ENCODE results near the gene SLC9A3. TPM values are rescaled to one million over a fixed set of nuclear protein-coding genes. Genes with fewer than 3 reads are reported as not detected.

SLC9A3 gene
- total RNA-seq, 2 experiments from 2014 or later: 1.2 to 1.6 TPM

DNA sequence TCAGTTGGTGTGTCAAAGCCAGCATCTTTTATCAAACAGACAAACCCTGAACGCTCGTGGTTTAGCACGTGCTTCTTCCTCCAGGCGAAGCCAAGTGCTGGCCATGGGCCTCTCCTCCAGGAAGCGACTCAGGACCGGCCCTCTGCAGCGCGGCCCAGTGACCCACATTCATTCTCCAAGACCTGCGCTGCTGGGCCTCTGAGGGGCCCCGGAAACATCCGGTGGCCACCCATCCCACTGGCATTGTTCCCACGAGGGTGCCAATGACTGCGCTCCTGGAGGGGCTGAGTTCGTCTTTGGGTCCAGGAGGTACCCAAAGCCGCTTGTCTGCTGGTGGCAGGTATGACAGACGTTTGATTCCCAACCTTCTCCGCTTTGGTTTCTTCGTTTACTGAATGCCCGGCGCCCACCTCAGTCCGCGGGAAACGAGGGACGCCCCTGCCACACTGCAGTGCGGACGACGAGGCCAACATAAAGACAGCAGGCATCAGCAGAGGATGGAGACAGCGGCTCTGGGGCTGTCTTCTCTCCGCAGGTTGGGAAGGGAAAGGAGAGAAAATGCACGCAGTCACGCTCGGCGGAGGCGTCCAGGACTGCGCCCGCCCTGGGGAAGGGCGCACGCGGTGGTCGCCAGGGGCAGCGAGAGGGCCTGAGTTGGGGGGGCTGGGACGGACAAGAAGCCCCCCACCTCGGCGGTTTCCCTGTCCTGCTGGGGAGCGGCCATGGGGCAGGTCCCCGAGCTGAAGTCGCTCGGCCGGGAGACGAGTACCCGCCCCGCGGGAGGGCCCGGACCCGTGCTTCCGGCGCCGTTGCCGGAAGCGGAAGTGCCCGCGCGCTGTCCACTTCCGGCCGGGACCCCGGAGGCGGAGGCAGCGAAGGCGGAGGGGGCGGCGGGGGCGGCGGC lies 81.7 kb downstream of the SLC9A3 start, which contains the start of gene EXOC3:
EXOC3 (plus strand) TSS at position 842 of the 904 bp plus-strand sequence. CDS start 3,030 bp downstream, outside the sequence.
- ChIA-PET POLR2A (interaction anchor here (0.6 to 1.4 kb wide), 8 partner anchors 23 to 121 kb away, joined by 3 to 6 read pairs (median 3); partner anchors contain the start of gene AHRR), CTCF (interaction anchor here (0.9 kb wide), 1 partner anchor 11 kb away, joined by 3 read pairs; no protein-coding TSS in a partner anchor)
- peaks cover 25% of the 10 kb centered on the region for H3K36me3 Mint-ChIP-seq (ENCODE audit: low read depth)
- no peaks in the 10 kb centered on the region for H3K27me3 Mint-ChIP-seq
- H3K9me3 Mint-ChIP-seq: no peaks in the 10 kb centered on the region
- DNase-seq: peak; percentile 80
- peaks cover 33% of the 10 kb centered on the region for H3K4me1 Mint-ChIP-seq
- H3K4me3 Mint-ChIP-seq: peak within 1 kb of the TSS; percentile 97
- H3K27ac Mint-ChIP-seq: peak within 1 kb of the TSS; percentile 89

GRCh38 chr5:441996-442334 lies 82.3 kb downstream of the SLC9A3 start:
- Mint-ChIP-seq H3K27ac (peak overlapping the region; percentile 29), H3K4me3 (peak overlapping the region; percentile 97), H3K9me3 (no peaks in the 10 kb centered on the region), H3K27me3 (no peaks in the 10 kb centered on the region), H3K36me3 (ENCODE audit: low read depth) (peaks cover 19% of the 10 kb centered on the region), H3K4me1 (peaks cover 32% of the 10 kb centered on the region)
- no peak for DNase-seq
- POLR2A ChIA-PET: interaction anchor here (0.8 to 1.0 kb wide), 3 partner anchors 11 to 121 kb away, joined by 3 to 6 read pairs (median 4); partner anchors contain the start of gene AHRR
- CTCF ChIA-PET: interaction anchor here (0.9 kb wide), 1 partner anchor 10 kb away, joined by 3 read pairs; no protein-coding TSS in a partner anchor

GRCh38 chr5:440401-441201 lies 83.6 kb downstream of the SLC9A3 start:
- peaks cover 12% of the 10 kb centered on the region for H3K36me3 Mint-ChIP-seq (ENCODE audit: low read depth)
- peaks cover 26% of the 10 kb centered on the region for H3K4me1 Mint-ChIP-seq
- no peak for DNase-seq
- ChIA-PET POLR2A (interaction anchor here (0.8 to 1.0 kb wide), 2 partner anchors 57 to 221 kb away, joined by 3 read pairs; no protein-coding TSS in a partner anchor), CTCF (no interaction called here)
- H3K27ac Mint-ChIP-seq: no peak overlapping the region
- H3K27me3 Mint-ChIP-seq: no peaks in the 10 kb centered on the region
- no peak overlapping the region for H3K4me3 Mint-ChIP-seq
- H3K9me3 Mint-ChIP-seq: no peaks in the 10 kb centered on the region

DNA sequence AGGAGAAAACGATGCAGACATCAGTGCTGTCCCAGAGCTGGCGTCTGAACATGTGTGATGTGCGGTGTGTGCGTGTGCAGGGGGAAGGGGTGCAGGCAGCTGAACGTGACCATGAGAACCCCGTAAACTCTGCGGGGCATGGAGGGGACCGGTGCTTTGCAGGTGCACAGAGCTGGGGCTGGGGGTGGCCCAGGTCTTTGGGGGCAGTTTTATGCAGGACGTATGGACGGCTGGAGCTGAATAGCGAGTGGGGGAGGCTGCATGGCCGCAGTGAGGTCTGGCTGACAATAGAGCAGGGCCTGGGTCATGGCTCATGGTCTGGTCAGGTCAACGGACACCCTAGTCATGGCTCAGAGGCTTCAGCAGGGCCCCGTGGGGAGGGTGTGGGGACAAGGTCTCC lies 84.6 kb downstream of the SLC9A3 start:
- no peak overlapping the region for H3K27ac Mint-ChIP-seq
- DNase-seq: no peak
- H3K4me1 Mint-ChIP-seq: peaks cover 21% of the 10 kb centered on the region
- no peaks in the 10 kb centered on the region for H3K9me3 Mint-ChIP-seq
- H3K27me3 Mint-ChIP-seq: no peaks in the 10 kb centered on the region
- POLR2A ChIA-PET: interaction anchor here (0.8 kb wide), 1 partner anchor 220 kb away, joined by 3 read pairs; no protein-coding TSS in a partner anchor
- no peak overlapping the region for H3K4me3 Mint-ChIP-seq
- CTCF ChIA-PET: interaction anchor here (1.5 kb wide), 1 partner anchor 123 kb away, joined by 3 read pairs; no protein-coding TSS in a partner anchor
- H3K36me3 Mint-ChIP-seq (ENCODE audit: low read depth): peaks cover 8% of the 10 kb centered on the region

GRCh38 chr5:439181-439580 lies 85.1 kb downstream of the SLC9A3 start:
- no peak for DNase-seq
- Mint-ChIP-seq H3K27ac (no peak overlapping the region), H3K4me1 (peaks cover 17% of the 10 kb centered on the region), H3K4me3 (no peak overlapping the region), H3K36me3 (ENCODE audit: low read depth) (peaks cover 4% of the 10 kb centered on the region), H3K27me3 (no peaks in the 10 kb centered on the region), H3K9me3 (no peaks in the 10 kb centered on the region)
- ChIA-PET POLR2A (no interaction called here), CTCF (interaction anchor here (1.5 kb wide), 1 partner anchor 122 kb away, joined by 3 read pairs; no protein-coding TSS in a partner anchor)

DNA sequence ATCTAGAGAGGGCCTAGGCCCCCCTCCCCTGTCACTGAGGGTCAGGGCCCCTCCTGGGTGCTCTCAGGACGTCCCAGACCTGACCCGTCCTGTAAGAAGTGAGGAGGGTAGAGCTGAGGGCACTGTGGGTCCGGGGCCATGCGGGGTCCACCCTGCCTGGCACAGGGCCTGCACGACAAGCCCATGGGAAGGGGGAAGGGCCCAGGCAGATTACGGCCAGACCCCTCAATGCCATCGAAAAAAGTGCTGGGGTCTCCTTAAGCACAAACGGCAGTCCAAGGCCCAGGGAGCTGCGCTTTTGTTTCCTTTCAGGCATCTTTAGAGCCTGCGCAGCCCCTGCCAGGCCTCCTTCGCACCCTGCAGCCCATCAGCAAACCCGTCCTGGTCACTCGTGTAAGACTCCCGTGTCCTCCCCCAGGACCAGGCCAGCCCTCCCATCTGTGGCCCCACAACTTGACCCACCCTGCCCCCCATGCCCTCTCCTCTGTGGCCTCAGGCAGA lies 85.7 kb downstream of the SLC9A3 start:
- peaks cover 4% of the 10 kb centered on the region for H3K36me3 Mint-ChIP-seq (ENCODE audit: low read depth)
- CTCF ChIA-PET: interaction anchor here (0.7 to 1.5 kb wide), 2 partner anchors 9 to 122 kb away, joined by 3 read pairs; no protein-coding TSS in a partner anchor
- DNase-seq: no peak
- no peak overlapping the region for H3K4me3 Mint-ChIP-seq
- no peaks in the 10 kb centered on the region for H3K9me3 Mint-ChIP-seq
- H3K27ac Mint-ChIP-seq: no peak overlapping the region
- POLR2A ChIA-PET: no interaction called here
- H3K4me1 Mint-ChIP-seq: peaks cover 13% of the 10 kb centered on the region
- H3K27me3 Mint-ChIP-seq: no peaks in the 10 kb centered on the region

DNA sequence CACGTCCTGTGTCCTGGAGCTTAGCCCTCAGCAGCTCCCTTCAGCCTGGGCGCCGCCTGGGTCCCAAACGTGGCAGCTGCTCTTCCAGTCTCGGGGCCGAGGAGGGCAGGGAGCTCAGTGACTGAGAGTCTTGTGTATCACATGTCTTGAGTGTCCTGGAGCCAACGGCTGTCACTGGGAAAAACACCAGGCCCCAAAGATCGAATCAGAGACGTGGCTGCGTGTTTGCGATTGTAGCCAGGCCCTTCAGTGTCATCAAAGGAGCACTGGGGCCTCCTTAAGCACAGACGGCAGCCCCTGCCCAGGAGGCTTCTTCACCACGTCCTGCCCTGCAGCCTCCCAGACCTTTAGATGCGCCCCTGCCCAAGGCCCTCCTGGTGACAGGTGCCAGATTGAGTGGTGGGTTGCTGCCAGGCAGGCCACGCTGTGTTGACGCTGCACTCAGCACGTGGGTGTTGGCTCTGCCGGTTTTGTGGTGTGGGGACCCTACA lies 86.9 kb downstream of the SLC9A3 start:
- no peak for DNase-seq

GRCh38 chr5:436641-436975 lies 87.6 kb downstream of the SLC9A3 start:
- Mint-ChIP-seq H3K9me3 (no peaks in the 10 kb centered on the region), H3K4me1 (peaks cover under 1% of the 10 kb centered on the region), H3K36me3 (ENCODE audit: low read depth) (no peaks in the 10 kb centered on the region), H3K27me3 (no peaks in the 10 kb centered on the region), H3K27ac (no peak overlapping the region), H3K4me3 (no peak overlapping the region)
- DNase-seq: no peak
- POLR2A ChIA-PET: no interaction called here
- CTCF ChIA-PET: interaction anchor here (0.6 kb wide), 1 partner anchor 268 kb away, joined by 4 read pairs; no protein-coding TSS in a partner anchor

More for the DNA sequence above, 86.9 kb downstream of the SLC9A3 start:
- Mint-ChIP-seq H3K36me3 (ENCODE audit: low read depth) (peaks cover under 1% of the 10 kb centered on the region), H3K4me1 (peaks cover 8% of the 10 kb centered on the region), H3K27ac (no peak overlapping the region), H3K4me3 (no peak overlapping the region), H3K27me3 (no peaks in the 10 kb centered on the region), H3K9me3 (no peaks in the 10 kb centered on the region)
- POLR2A ChIA-PET: no interaction called here
- CTCF ChIA-PET: no interaction called here

DNA sequence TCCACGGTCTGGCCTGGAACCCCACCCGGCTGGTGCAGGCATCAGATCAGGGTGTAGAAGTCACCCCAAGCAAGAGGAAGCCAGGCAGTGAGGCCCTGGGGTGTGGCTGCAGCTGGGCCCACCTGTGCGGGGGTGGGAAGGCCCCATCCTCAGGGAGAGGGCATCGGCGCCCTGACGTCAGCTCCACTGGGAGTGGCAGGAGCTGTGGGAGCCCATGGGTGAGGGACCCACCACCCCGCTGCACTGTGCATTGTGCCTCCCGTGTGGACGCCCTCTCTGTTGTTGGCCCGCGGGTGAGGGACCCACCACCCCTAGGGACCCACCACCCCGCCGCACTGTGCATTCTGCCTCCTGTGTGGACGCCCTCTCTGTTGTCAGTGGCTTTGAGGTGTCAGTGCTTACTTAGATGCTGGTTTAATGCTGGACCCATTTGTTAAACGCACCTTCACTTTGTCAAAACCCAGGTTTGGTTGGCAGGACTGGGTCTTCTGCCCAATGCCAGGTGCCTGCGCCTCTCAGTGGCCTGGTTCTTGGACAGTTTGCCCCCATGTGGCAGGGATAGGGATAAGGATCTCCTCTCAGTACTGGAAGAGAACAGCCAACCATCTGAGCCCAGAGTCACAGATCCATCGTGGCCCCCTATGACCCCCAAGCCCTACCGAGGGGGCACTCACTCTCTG lies 88.1 kb downstream of the SLC9A3 start:
- no peaks in the 10 kb centered on the region for H3K9me3 Mint-ChIP-seq
- no peak overlapping the region for H3K4me3 Mint-ChIP-seq
- ChIA-PET CTCF (interaction anchor here (0.6 to 1.2 kb wide), 2 partner anchors 10 to 268 kb away, joined by 3 to 4 read pairs; no protein-coding TSS in a partner anchor), POLR2A (no interaction called here)
- H3K4me1 Mint-ChIP-seq: no peaks in the 10 kb centered on the region
- H3K27me3 Mint-ChIP-seq: no peaks in the 10 kb centered on the region
- no peak overlapping the region for H3K27ac Mint-ChIP-seq
- no peak for DNase-seq
- no peaks in the 10 kb centered on the region for H3K36me3 Mint-ChIP-seq (ENCODE audit: low read depth)

- no peaks in the 10 kb centered on the region for H3K36me3 Mint-ChIP-seq (ENCODE audit: low read depth)
- ChIA-PET POLR2A (interaction anchor here (0.9 to 1.0 kb wide), 2 partner anchors 11 to 40 kb away, joined by 3 read pairs; no protein-coding TSS in a partner anchor), CTCF (interaction anchor here (0.9 to 1.2 kb wide), 2 partner anchors 11 to 149 kb away, joined by 3 read pairs; no protein-coding TSS in a partner anchor)
- H3K9me3 Mint-ChIP-seq: no peaks in the 10 kb centered on the region
- no peak overlapping the region for H3K27ac Mint-ChIP-seq
- no peak overlapping the region for H3K4me3 Mint-ChIP-seq
- H3K4me1 Mint-ChIP-seq: no peaks in the 10 kb centered on the region
- no peaks in the 10 kb centered on the region for H3K27me3 Mint-ChIP-seq
- DNase-seq: no peak
Observed at GRCh38 chr5:435156-435790, 89.0 kb downstream of the SLC9A3 start.

GRCh38 chr5:434443-435146 lies 89.7 kb downstream of the SLC9A3 start:
- no peak overlapping the region for H3K4me3 Mint-ChIP-seq
- no peaks in the 10 kb centered on the region for H3K27me3 Mint-ChIP-seq
- H3K4me1 Mint-ChIP-seq: no peaks in the 10 kb centered on the region
- POLR2A ChIA-PET: interaction anchor here (0.9 to 1.0 kb wide), 2 partner anchors 12 to 39 kb away, joined by 3 read pairs; no protein-coding TSS in a partner anchor
- peaks cover 4% of the 10 kb centered on the region for H3K36me3 Mint-ChIP-seq (ENCODE audit: low read depth)
- H3K9me3 Mint-ChIP-seq: no peaks in the 10 kb centered on the region
- CTCF ChIA-PET: interaction anchor here (0.9 to 1.2 kb wide), 2 partner anchors 11 to 149 kb away, joined by 3 read pairs; no protein-coding TSS in a partner anchor
- DNase-seq: no peak
- no peak overlapping the region for H3K27ac Mint-ChIP-seq
